ENCODE results near the gene SMOC1.

The SMOC1 gene

DNA sequence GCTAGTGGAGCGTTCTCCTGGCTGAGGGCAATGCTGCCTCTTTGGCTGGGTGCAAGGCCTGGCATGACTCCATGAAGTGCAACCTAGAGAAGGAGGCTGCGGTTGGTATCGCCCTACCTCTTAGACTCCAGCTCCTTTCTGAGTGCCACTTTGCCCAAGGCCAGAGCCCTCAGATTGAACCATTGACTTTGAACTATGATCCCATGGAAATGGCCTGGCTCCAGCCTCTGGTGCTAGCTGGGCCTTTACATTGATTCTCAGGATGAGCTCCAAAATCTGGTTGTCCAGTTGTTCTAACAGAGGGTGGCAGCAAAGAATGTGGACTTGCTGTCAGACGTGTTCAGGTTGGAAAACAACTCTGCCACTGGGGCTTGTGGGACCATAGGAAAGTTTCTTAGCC is 16.1 kb upstream of the SMOC1 start:
- DNase-seq (ENCODE audit: low spot score): peak; percentile 43

DNA sequence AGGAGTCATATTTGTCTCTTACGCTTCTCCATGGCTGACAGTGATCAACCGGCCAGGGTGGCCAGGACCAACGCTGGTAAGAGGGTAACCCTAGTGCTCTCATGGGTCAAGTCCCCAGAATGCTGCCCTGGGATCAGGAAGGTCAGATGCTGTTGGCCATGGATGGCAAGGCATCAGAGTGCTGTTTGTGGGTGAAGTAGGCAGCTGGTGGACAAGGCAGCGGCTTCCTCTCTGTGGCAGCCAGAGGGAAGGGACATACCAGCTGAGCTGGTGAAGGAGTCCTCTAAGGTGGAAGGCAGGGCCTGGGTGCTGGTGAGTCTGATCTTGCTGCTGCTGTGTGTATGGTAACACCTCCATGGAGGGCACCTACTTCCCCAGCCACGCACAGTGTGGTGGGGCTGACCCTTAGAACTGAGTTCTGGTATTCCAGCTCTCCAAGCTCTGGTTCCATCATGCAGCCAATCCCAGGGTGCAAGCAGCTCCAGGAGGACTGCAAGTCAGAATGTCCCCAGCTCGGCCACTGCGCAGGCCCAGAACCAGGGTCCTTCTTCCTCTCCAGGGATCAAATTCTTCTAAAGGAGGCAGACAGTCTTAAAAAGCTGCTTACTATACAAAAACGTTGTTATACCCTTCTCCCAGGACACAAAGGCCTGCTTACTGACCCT is 13.4 kb upstream of the SMOC1 start:
- no peak for DNase-seq (ENCODE audit: low spot score)

DNA sequence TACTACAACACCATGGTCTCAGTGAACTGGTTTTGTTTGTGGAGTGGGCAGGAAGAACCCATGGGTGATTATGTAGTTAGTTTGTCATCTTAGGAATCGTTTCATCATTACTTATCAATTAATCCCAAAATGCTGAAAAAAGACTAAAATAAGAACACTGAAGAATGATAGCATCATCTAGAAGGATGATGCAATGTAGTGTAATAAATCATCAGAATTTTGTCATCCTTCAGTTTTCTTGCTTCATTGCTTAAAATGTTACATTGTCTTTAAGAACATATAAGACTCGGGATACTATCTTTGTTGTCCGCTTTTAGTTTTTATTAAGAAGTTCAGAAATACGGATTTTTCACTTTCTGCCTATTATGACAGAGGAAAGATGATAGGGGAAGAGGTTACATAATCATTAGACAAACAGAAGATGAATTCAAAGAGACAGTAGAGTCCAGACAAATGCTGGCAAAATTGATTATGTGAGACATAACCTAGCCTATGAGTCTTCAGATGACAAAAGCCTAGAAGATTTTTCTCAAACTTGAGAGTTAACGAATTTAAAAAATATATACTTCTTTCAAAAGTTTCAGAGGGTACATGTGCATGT is 10.8 kb upstream of the SMOC1 start:
- no peak for DNase-seq (ENCODE audit: low spot score)

DNA sequence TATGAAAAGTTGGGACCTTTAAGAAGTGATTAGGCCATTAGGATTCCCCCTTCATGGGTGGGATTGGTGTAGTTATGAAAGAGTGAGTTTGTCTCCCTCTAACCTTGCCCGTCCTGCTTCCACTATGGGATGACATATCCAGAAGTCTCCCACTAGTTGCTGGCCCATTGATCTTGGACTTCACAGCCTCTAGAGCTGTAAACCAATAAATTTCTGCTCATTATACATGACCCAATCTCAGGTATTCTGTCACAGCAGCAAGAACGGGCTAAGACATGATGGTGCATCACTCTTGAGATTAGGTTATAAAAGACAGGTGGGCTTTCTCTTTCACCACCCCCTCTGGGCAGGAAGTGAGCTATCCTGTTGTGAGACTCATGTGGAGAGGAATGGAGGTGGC is 8.6 kb upstream of the SMOC1 start:
- DNase-seq (ENCODE audit: low spot score): no peak

DNA sequence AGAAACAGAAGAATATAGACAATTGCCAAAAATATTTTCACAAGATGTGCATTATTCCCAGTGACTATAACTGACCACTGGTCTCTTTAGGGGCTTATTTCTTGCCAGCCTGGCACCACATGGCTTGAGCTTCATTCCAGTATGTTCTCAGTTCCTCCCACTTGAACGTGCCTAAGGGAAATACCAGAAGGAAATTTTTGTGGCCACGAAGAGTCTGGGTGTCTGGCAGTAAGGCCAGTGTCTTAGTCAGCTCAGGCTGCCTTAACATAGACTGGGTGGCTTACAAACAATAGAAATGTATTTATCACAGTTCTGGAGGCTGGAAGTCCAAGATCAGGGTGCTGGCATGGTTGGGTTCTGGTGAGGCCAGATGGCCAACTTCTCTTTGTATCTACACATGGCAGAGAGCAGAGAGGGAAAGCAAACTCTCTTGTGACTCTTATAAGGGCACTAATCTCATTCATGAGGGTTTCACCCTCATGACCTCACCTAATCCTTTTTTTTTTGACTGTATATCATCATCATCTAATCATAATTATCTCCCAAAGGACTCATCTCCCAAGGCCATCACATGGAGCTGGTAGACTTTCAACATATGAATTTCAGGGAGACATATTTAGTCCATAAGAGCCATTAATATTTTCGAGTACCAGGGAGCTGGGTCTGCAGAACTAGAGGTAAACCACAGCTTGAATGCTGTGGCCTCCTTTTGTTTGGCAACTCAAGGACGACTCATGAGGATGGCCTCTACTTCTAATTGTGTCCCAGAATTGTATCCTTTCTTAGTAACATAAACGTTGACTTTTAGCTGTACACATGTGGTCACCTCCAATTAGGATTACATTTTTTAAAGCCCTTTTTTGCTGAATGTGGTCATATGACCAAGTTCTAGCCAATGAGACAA is 5.1 kb upstream of the SMOC1 start:
- DNase-seq (ENCODE audit: low spot score): peak; percentile 8

DNA sequence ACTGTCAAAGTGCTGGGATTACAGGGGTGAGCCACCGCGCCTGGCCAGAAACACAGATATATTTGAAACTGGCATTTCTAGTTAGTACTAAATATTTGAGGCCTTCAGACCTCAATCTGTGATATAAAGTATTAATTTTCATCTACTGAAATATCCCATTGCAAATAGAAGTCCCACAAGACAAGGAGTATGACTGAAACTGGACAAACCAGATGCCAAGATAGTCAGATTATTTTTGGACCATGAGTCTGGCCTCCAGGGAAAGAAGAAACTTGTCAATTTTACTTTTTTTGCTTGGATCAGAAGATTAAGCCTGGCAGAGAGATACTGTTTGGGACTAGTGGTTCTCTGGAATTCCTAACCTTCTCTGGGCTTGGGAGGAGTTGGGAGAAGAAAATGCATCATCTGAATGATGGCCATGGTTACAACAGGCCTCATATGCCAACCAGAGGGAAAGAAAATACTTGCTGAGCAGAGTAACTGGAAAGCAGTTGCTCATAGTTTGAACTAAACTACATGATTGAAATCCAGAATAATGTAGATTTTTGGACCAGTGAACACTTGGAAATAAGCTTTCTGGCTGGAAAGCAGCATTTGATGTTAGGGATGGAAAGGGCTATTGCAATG is 2.9 kb upstream of the SMOC1 start:
- DNase-seq (ENCODE audit: low spot score): no peak

DNA sequence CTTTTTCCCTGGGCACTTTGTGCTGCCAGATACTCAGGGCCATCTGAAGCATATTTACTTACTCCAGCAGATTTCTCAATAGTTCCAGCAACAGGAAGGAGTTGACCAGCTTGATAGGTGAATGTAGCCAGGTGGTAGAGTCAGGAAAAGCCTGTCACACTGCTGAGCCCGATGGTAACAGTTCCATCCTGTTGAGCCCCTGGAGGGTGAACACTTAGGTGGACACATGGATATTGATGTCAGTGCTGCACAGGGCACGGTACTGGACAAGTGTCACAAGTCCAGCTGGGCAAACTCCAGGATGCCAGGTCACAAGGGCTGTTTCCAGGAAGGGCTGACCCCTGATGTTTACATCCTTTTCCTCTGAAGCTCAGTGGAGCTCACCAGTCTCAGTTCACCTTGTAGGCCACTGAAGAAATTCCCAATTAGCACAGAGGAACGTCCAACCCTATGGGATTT is 2.3 kb upstream of the SMOC1 start:
- DNase-seq (ENCODE audit: low spot score): no peak

DNA sequence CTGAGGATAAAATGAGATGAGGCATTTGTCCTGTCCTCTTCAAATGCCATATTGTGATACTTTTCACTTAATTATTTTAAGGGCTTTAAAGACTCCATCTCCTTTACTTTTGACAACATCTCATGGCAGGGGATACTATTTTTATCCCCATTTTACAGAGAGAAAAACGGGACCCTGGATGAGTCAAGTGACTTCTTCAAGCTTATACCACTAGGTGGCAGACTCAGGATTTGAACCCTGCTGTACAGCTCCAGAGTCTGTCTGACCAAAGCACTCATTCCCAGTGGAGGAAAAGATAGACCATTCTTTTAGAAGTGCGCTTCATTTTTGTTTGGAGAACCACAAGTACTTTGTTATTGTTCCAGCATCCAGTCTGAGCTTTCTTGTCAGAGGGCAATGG is 1.7 kb upstream of the SMOC1 start:
- DNase-seq (ENCODE audit: low spot score): peak; percentile 13

DNA sequence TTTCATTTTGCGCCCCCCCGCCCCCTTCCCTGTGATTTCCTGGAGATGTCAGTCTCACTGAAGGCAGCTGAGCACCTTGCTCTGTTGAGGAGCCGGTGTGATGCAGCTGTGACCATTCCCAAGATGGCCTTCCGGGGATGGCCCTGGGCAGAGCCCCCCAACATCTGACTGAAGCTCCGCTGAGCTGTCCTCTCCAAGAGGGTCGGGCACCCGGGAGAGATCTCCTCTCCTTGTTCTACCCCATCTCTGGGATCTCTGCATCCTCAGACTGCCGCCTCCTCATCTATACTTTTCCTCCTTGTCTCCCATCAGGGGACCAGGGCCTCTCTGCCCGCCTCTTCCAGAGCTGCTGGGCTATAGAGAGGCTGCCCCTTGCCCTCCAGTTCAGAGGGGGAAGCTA is 965 bp upstream of the SMOC1 start:
- no peak for DNase-seq (ENCODE audit: low spot score)

DNA sequence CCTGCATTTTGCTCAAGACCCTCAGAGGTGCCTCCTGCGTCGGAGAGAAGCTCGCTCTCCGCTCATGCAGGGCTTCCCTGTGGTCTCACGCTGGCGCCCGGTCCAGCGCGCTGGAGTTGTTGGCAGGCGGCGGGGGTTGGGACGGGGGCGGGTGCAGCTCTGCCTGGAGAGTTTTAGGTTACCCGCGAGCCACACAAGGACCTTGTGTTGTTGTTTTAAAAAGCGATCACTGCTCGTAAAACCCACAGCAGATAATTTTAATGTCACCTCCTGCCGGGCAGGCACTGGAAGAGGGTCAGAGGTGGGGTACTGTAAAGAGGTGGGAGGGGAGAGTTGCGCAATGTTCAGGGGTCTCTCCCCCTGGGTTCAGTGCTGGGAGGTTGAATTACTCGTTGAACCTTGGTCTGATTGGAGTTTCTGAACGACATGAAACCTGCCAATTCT is 850 bp downstream of the SMOC1 start:
- no peak for DNase-seq (ENCODE audit: low spot score)

DNA sequence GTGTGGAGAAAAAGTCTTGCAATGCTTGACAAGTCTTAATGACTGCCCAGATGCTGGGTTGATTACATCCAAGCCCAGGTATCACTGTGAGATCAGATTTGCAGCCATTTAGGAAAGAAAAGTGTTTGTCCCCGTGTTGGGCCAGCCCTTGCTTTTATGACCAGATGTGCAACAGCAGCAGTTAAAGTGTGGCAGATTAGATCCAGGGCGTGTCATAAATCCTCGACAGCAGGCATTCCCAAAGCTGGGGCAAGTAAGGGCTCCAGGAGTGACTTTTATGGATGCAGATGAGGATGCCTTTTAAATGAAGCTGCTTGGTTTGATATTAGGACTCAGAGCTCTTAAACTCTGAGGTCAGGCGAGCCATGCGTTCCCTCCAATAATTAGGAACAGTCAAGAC is 1.7 kb downstream of the SMOC1 start:
- DNase-seq (ENCODE audit: low spot score): no peak

DNA sequence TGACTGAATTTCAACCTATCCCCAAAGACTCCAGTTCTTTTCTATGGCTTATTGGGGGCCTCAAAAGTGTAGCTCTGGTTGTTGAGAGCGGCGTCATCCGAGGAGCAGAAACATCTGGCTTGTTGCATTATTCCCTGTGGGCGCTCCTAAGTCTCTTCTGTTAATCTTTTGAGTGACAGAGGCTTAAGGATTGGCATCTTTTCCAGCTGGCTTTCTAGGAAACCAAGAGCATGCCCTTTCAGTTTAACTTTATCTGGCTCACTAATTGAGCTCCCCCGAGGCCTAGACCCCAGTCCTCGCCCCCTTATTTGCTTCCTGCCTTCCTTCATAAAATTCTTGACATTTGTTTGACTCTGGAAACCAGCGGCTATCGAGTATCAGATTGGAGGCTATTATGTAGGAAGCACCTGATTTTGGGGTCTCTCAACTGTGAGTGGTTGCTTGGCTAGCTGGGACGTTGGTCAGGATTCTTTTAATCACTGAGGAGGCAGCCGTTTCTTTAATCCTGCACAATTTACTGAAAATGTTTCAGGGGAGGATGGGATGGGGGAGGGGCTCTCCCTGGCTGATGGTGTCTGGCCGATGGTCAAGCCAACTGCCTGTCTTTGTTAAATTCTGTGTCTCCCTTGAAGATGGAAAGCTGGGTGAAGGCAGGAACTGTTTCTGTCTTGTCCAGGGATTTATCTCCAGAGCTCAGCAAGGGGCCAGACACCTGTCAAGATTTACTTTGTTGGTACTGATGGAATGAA is 3.1 kb downstream of the SMOC1 start:
- DNase-seq (ENCODE audit: low spot score): no peak

DNA sequence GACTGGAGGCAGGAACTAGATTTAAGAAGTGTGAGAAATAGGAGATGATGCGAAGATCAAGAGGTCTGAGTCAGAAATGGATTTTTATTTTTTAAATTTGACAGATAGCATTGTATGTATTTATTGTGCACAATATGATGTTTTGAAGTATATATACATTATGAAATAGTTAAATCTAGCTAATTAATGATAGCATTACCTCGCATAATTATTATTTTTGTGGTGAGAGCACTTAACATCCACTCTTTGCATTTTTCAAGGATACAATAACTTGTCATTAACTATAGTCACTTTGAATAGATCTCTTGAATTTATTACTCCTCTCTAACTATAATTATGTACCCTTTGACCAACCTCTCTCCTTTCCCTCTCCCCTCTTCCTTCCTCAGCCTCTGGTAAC is 3.7 kb downstream of the SMOC1 start:
- no peak for DNase-seq (ENCODE audit: low spot score)

DNA sequence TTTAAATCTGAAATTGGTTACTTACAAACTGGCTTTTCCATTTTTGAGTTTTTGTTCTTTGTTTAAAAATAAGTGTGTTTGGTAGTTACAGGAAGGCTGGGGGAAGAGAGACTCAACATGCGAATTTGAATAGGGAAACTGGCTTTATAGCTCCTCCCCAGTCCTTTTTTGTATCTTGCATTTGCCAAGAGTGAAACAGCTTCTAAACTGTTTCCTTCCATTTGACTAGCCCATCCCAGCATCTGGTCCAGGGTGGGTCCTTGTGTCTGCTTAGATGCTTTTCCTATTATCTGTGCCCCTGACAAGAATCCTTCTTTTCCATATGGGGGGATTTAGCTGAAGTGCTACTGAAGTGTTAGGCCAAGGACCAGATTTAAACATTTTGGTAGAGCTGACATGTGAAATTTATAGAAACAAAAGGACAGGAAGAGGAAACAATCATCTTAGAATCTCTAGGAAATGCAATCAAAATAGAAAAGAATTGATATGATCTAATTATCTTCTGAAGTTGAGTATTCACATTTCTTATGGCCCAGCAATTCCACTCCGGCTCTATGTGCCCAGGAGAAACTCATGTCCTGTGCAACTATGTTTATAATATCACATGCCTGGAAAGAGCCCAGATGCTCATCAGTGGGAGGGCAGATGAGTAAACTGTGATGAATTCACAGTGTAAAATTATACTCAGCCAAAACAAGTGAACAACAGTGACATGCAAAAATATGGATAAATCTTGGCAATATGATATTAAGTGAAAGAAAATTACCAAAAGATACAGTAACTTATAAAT is 7.4 kb downstream of the SMOC1 start:
- no peak for DNase-seq (ENCODE audit: low spot score)

DNA sequence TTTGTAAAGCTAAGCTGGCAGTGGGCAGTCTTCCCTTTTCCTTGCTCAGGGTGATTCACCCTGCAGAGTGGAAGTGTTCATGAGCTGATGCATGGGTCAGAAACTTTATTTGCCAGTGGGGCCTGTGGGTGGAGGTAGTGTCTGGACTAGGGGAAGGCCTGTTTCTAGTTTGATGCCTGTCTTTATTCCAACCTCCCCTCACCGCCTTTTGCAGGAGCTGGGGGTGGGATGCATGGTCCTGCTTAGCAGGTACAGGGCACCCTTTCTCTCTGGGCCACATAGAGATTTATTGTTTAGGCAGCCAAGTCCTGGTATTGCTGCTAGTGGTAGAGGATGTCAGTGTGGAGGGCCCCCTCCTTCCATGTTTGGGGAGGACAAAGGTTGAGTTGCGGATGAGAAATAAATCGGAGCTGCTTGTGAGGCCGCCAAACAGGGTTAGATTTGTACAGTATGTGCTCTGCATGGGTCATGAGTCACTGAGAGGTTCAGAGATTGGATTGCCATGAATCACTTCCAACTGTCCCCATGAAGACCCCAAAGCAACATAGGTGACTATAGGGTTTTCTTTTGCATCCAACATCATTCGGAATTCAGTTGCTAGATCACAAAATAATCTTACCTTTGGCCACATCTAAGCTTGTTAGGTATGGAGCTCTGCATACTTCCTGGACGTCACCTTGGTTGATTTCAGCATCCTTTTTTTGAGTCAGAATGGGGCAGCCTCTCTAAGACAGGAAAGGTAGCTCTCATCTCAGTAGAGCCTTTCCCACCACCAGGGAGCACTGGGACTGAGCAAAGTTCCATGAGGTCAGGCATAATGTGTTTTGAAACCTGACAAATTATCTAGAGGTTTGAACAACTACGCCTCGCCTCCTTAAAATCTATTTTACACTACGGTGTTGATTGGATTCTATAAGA is 8.8 kb downstream of the SMOC1 start:
- no peak for DNase-seq (ENCODE audit: low spot score)

DNA sequence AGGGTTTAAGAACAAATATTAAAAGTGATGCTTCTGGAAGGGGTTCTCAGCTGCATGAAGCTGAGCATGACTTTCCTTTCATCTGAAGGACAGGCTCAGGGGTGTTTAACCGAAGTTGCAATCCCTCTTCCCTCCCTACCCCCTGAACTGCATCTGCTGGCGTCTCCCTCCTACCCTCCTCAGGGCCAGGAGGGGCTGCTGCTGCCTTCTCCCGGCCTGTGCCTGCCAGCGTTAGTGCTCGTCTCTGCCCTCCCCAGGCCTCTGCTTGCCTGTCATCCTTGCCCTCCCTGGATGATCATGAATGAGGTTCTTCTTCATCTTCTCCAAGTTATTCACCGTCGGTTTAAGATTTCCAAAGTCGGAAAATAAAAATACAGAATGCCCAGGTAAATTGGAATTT is 12.2 kb downstream of the SMOC1 start:
- DNase-seq (ENCODE audit: low spot score): no peak

DNA sequence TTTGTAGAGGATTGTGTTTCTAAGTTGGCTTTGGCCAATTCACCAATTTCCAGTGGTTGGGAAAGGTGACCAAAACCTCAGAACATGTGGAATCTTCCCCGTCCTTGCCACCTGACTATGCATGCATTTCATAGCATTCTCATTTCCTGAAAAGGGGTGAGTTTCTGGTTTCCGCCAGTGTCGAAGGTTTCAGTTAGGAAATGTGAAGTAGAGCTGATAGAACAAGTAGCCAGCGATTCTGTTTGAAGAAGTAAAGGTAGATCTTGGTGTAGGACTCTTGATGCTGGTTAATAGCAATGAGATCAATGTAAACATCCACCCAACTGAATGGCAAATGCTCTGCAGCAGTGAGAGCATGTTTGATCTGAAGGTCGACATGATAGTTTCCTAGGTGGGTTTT is 15.9 kb downstream of the SMOC1 start:
- DNase-seq (ENCODE audit: low spot score): no peak

DNA sequence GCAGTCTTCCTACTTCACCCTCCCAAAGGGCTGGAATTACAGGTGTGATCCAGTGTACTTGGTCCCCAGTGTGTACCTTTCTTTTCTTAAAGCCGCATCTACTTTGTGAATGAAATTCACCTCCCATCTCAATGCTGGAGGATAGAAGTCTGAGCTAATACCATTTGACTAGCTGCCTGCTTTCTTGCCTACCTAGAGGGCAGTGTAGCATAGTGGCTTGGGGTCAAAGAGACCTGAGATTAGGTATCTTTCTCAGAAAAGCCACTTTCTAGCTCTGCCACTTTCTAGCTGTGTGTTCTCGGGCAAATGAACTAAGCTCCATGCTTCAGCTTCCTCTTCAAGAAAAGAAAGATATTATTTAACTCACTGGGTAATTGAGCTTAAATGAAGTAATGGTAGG is 16.9 kb downstream of the SMOC1 start:
- DNase-seq (ENCODE audit: low spot score): no peak

DNA sequence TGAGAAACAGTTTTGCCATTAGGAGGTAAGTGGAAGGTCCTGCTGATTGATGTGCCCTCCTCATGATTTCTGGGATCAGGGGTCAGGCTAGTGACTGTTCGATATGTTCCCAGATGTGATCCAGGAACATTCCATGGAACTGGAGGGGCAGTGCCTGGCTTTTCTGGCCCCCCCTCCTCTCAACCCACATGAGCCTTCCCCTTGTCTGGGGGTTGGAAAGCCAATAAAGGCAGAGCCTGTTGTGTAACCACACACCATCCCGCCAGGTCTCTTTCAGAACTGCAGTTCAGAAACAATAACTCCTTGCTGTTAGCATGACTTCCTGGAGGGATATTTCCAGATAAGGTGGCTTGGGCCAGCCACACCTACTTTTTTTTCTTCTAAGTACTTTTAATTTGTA is 17.8 kb downstream of the SMOC1 start:
- DNase-seq (ENCODE audit: low spot score): no peak

DNA sequence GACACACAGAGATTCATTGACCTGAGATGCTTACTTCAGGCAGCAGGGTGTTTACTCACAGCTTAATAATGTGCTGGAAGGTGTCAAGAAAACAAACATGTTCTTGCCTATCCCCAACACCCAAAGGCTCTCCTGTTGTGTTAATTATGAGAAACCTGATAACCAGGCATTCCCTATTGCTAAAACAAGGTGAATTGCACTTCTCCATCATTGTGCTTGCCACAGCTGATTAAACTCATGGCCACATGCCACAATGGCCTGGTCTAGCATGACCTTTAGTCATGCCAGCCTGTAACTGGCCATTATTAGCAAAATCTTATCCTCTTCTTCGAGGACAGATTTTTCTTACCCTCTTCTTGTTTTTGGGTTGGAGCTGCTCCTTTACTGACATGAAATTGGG is 21.4 kb downstream of the SMOC1 start:
- no peak for DNase-seq (ENCODE audit: low spot score)
